Measurements from ENCODE around the gene ZNF529.

The ZNF529 gene

DNA sequence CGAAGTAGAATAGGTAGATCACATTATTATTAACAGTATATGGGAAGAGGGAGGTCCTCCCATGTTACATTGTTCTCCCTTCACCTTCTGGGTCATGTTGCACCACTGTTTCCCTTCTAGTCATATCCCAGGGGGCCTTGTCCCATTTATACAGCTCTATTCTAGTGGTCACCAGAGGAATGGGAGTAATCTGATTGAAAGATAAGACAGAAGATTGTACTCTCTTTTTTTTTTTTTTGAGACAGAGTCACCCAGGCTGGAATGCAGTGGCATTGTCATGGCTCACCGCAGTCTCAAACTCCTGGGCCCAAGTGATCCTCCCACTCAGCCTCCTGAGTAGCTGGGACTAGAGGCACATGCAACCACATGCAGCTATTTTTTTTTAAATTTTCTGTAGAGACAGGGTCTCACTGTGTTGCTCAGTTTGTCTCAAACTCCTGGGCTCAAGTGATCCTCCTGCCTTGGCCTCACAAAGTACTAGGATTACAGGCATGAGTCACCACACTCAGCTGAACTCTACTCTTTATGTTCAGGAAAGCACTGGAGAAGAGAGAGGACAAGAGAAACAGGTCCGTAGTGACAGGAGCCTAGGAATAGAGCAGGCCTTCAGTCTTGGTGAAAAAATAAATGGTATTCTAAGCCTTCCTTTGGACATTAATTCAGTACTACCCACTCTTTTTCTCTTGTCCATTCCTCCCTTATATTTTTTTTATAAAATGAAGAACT is 4.3 kb upstream of the ZNF529 start:
- DNase-seq (ENCODE audit: low read depth): no peak
- TF ChIP-seq, protein P1, sequence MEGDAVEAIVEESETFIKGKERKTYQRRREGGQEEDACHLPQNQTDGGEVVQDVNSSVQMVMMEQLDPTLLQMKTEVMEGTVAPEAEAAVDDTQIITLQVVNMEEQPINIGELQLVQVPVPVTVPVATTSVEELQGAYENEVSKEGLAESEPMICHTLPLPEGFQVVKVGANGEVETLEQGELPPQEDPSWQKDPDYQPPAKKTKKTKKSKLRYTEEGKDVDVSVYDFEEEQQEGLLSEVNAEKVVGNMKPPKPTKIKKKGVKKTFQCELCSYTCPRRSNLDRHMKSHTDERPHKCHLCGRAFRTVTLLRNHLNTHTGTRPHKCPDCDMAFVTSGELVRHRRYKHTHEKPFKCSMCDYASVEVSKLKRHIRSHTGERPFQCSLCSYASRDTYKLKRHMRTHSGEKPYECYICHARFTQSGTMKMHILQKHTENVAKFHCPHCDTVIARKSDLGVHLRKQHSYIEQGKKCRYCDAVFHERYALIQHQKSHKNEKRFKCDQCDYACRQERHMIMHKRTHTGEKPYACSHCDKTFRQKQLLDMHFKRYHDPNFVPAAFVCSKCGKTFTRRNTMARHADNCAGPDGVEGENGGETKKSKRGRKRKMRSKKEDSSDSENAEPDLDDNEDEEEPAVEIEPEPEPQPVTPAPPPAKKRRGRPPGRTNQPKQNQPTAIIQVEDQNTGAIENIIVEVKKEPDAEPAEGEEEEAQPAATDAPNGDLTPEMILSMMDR (IDR thresholded peaks at IDR 0.05; ENCODE audit: insufficient read depth, low read depth, low read length, missing control alignments): no peak
- H3K4me3 ChIP-seq (ENCODE audit: low read depth, low read length): no peak overlapping the region

DNA sequence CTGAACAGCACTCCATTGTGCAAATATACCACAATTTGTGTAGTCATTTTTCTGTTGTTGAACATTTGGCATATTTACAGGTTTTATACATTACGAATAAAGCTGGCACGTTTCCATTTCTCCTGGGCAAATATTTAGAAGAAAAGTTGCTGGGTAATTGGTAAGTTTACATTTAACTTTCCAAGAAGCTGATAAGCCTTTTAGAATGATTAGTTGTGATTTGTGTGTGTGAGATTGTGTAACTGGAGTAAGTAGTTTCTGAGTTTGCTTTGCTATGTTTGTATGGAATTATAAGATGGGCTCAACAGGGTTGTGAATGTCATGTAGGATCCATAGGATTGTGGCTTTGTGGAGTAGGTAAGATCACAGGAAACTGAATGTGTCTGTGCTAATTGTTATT is 1.6 kb upstream of the ZNF529 start:
- DNase-seq (ENCODE audit: low read depth): no peak
- TF ChIP-seq, protein P1 (IDR thresholded peaks at IDR 0.05; ENCODE audit: insufficient read depth, low read depth, low read length, missing control alignments): no peak
- H3K4me3 ChIP-seq (ENCODE audit: low read depth, low read length): peak overlapping the region; percentile 99; the same call in 1 of the 2 replicates

DNA sequence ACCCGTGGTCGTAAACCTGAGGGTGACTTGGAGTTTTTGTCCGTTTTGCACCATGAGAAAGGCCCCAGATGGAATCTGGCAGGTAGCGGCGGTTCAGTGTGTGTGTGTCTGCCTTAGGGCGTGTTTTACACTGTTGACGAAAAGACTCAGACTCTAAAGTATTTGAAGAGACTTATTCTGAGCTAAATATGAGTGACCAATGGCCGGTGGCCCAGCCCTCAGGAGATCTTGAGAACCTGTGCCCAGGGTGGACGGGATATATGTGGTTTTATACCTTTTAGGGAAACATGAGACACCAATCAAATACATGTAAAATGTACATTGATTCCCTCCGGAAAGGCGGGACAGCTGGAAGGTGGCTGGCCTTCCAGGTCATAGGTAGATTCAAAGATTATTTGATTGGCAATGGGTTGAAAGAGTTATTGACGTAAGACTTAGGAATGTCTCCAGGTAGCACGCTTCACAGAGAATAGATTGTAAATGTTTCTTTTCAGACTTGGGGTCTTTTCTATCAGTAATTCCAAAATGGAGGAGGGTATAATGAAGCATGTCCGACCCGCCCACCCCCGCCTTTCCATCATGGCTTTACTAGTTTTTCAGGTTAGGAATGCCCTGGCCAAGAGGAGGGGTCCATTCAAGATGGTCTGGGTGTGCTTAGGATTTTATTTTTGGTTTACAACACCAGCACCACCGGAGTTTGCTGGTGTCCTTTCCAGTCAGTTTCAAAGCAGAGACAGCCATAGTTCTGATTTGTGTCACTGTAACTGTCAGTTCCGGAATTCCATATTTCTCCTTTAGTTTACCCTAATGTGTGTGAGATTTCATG is 1.0 kb upstream of the ZNF529 start:
- TF ChIP-seq, protein P1 (IDR thresholded peaks at IDR 0.05; ENCODE audit: insufficient read depth, low read depth, low read length, missing control alignments): no peak
- H3K4me3 ChIP-seq (ENCODE audit: low read depth, low read length): peak overlapping the region; percentile 99
- peak; percentile 33 for DNase-seq (ENCODE audit: low read depth)

DNA sequence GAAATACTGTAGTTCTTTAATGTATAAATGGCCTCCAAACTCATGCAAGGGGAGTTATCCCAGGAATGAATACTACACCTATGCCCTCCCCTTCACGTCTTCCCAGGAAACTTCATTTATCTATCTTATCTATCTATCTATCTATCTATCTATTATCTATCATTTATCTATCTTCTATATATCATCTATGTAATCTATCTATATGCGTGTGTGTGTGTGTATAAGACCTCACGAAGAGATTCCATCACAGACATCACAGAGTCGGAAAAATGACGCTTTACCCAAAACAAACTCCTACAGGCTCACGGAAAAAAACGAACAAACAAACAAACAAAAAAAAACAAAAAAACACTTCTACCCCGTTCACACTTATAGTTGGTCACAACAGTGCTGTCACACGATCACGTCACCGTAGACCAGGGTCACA is 486 bp downstream of the ZNF529 start:
- peak overlapping the region; percentile 99 for H3K4me3 ChIP-seq (ENCODE audit: low read depth, low read length)
- DNase-seq (ENCODE audit: low read depth): no peak
- TF ChIP-seq, protein P1 (IDR thresholded peaks at IDR 0.05; ENCODE audit: insufficient read depth, low read depth, low read length, missing control alignments): no peak

DNA sequence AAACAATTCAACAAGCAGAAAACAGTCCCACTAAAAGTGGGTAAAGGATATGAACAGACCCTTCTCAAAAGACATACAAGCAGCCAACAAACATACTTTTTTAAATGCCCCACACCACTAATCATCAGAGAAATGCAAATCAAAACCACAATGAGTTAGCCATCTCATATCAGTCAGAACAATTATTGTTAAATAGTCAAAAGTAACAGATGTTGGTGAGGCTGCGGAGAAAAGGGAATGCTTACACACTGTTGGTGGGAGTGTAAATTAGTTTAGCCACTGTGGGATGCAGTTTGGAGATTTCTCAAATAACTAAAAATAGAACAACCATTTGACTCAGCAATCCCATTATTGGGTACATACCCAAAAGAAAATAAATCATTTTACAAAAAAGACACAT is 8.7 kb downstream of the ZNF529 start:
- H3K4me3 ChIP-seq (ENCODE audit: low read depth, low read length): no peak overlapping the region
- TF ChIP-seq, protein P1 (IDR thresholded peaks at IDR 0.05; ENCODE audit: insufficient read depth, low read depth, low read length, missing control alignments): no peak
- no peak for DNase-seq (ENCODE audit: low read depth)

DNA sequence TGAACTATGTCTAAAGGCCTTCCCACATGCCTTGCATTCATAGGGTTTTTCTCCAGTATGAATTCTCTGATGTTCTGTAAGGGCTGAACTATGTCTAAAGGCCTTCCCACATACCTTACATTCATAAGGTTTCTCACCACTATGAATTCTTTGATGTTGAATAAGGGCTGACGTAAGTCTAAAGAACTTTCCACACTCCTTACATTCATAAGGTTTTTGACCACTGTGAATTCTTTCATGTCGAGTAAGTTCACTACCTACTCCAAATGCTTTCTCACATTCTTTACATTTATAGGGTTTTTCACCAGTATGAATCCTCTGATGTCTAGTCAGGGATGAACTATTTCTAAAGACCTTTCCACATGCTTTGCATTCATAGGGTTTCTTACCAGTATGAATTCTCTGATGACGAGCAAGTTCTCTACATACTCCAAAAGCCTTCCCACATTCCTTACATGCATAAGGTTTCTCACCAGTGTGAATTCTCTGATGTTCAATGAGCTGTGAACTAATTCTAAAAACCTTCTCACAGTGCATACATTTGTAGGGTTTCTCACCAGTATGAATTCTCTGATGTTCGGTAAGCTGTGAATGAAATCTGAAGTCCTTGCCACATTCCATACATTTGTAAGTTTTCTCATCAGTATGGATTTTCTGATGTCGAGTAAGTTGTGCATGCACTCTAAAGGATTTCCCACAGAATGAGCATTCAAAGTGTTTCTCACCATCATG is 25.9 kb downstream of the ZNF529 start:
- DNase-seq (ENCODE audit: low read depth): no peak
- no peak overlapping the region for H3K4me3 ChIP-seq (ENCODE audit: low read depth, low read length)

More for the DNA sequence above, 25.9 kb downstream of the ZNF529 start:
- TF ChIP-seq, protein P1 (IDR thresholded peaks at IDR 0.05; ENCODE audit: insufficient read depth, low read depth, low read length, missing control alignments): no peak
